Keratinocyte (primary cell): ENCODE measurements around the gene FAU. TPM values are rescaled to one million over a fixed set of nuclear protein-coding genes. Genes with fewer than 3 reads are reported as not detected.

Source experiments
- DNase-seq: peaks from one replicate; pipeline ENCODE4 v3.0.0-alpha.2; 2011; ENCODE audit warnings: low read depth, missing footprints, low spot score
- FAIRE-seq: peaks from 2 replicates; lab custom pipeline; 2011; peaks lifted over from hg19 to GRCh38; lab: Jason Lieb, UNC
- H2AFZ ChIP-seq: 2 replicates; pipeline ENCODE4 v1.6.0; 2012; ENCODE audit warnings: low read length, control low read depth, inconsistent platforms; ENCODE audit not compliant: control insufficient read depth
- H3K27ac ChIP-seq: 2 replicates; pipeline ENCODE4 v1.5.1; 2011; ENCODE audit warnings: low read length; ENCODE audit not compliant: control insufficient read depth, insufficient read depth
- H3K27me3 ChIP-seq: 3 replicates; pipeline ENCODE4 v1.6.0; 2011; ENCODE audit warnings: low read length; ENCODE audit not compliant: control insufficient read depth, insufficient read depth; ENCODE audit errors: extremely low read depth
- H3K36me3 ChIP-seq, 2 experiments: 2 replicates in 1 of 2; 3 replicates in 1 of 2; pipeline ENCODE4 v1.5.1; 2011; ENCODE audit warnings: low read length in 2 of 2, mild to moderate bottlenecking in 1 of 2; ENCODE audit not compliant: control insufficient read depth in 2 of 2, insufficient read depth in 2 of 2; ENCODE audit errors: extremely low read depth in 1 of 2
- H3K4me1 ChIP-seq: 3 replicates; pipeline ENCODE4 v1.5.1; 2011; ENCODE audit warnings: low read length; ENCODE audit not compliant: control insufficient read depth, insufficient read depth; ENCODE audit errors: extremely low read depth
- H3K4me2 ChIP-seq: 3 replicates; pipeline ENCODE4 v1.6.0; 2011; ENCODE audit warnings: low read depth, low read length; ENCODE audit not compliant: control insufficient read depth, insufficient read depth; ENCODE audit errors: extremely low read depth
- H3K4me3 ChIP-seq, 3 experiments: fragments of 200-600 bp in 1 of 3; sonication (generic) in 1 of 3; 2 replicates in 2 of 3; 3 replicates in 1 of 3; pipeline ENCODE4 v1.5.1; 2011 to 2016; ENCODE audit warnings: low read length in 3 of 3, mild to moderate bottlenecking in 3 of 3, control low read depth in 2 of 3, inconsistent platforms in 1 of 3, low read depth in 1 of 3, mixed read lengths in 1 of 3, mixed run types in 1 of 3, moderate library complexity in 1 of 3; ENCODE audit not compliant: control insufficient read depth in 2 of 3, insufficient read depth in 2 of 3; ENCODE audit errors: extremely low read depth in 1 of 3
- H3K79me2 ChIP-seq: 2 replicates; pipeline ENCODE4 v1.6.0; 2012; ENCODE audit warnings: low read length; ENCODE audit not compliant: control insufficient read depth, insufficient read depth
- H3K9ac ChIP-seq: 3 replicates; pipeline ENCODE4 v1.6.0; 2011; ENCODE audit warnings: low read length; ENCODE audit not compliant: control insufficient read depth, insufficient read depth; ENCODE audit errors: extremely low read depth
- H3K9me1 ChIP-seq: 3 replicates; pipeline ENCODE4 v1.6.0; 2011; ENCODE audit warnings: low read length; ENCODE audit not compliant: control insufficient read depth, insufficient read depth; ENCODE audit errors: extremely low read depth
- H3K9me3 ChIP-seq: 2 replicates; pipeline ENCODE4 v1.5.1; 2012; ENCODE audit warnings: low read depth, low read length; ENCODE audit not compliant: control insufficient read depth
- H4K20me1 ChIP-seq: 3 replicates; pipeline ENCODE4 v1.6.0; 2011; ENCODE audit warnings: low read length; ENCODE audit not compliant: control insufficient read depth, insufficient read depth; ENCODE audit errors: extremely low read depth
- EZH2 ChIP-seq: IDR thresholded peaks from one replicate; pipeline ENCODE4 v1.6.1; 2012; ENCODE audit warnings: inconsistent platforms, mild to moderate bottlenecking, low read length, moderate library complexity
- dilution Hi-C: fragments of 300-500 bp; cut with MboI; formaldehyde crosslinking; loops from one replicate; pipeline ENCODE4 v1.7.0; 2020; ENCODE audit warnings: low sequenced_read_pairs; ENCODE audit not compliant: extremely low pct_ligation_motif_present
- polyA plus RNA-seq, 5 experiments: library from polyadenylated mRNA; depleted of rRNA in 3 of 5; stranded (reverse) in 3 of 5; stranded (forward) in 1 of 5; unstranded in 1 of 5; fragments of >200 nt; gene quantifications; 1 replicate in 1 of 5; 2 replicates in 3 of 5; 3 replicates in 1 of 5; pipeline versions ENCODE4 v1.2.1 to v1.2.3, GENCODE V29; 2011 to 2012; ENCODE audit warnings: missing spikeins in 2 of 5, low read depth in 1 of 5, low replicate concordance in 1 of 5
- TF ChIP-seq, protein P1 (sequence below), 3 experiments: IDR thresholded peaks in 1 of 3; conservative IDR thresholded peaks in 1 of 3; optimal IDR thresholded peaks in 1 of 3; 2 replicates in 2 of 3; 3 replicates in 1 of 3; pipeline versions ENCODE3 to v1.5.1; 2011; ENCODE audit warnings: low read length in 3 of 3, mild to moderate bottlenecking in 3 of 3, moderate library complexity in 2 of 3, control low read depth in 1 of 3, inconsistent platforms in 1 of 3; ENCODE audit not compliant: insufficient read depth in 2 of 3; ENCODE audit errors: extremely low read depth in 1 of 3

The FAU gene
- polyA plus RNA-seq, 1 donor (not counting 4 experiments of a cell fraction or from before 2014, with no cell fraction given): 452 TPM

DNA sequence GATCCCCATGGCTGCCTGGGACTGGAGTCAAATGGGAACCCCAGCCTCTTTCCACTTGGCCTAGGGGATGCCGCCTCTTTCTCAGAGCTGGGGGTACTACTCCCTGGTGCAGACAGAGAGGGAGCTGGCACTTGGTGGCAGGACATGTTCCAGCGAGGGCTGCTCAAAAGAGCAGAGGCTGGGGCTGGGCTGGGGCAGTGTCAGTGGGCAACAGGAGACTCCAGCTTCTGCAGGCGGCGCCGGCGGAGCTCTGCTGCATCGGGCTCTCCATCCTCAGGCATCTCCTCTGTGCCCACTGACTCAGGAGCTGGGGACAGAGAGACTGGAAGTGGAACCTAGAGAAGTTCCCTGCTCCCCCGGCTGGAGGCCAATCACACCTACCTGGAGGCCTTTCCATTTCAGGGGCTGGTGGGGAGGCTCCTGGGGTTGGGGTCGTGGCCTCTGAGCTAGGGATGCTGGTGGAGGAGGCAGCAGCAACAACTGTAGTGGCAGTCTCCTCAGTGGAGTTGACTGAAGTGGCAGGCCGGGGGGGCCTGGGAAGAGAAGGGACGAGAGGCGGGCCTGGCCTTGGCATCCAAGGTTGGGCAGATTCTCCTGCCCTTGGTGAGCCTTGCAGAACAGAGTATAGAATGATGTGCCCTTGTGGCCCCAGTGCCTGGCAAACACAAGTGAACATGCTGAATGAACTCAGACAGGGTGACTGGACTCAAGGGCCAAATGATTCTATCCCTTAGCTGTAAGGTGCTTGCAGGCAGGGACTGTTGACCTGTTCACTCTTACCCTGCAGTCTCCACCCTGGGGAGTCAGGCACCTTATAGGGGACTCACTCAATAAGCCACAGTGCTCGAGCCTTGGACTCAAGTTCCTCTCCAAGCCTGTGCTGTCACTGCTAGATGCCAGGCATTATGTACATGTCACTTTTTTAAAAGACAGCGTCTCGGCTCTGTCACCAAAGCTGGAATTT is 6.5 kb upstream of the FAU start:
- Histone ChIP-seq H2AFZ (no peak overlapping the region), H3K9ac (no peak overlapping the region), H3K4me1 (peaks cover 11% of the 10 kb centered on the region), H3K4me2 (no peak overlapping the region), H3K27ac (no peak overlapping the region), H4K20me1 (peaks cover 8% of the 10 kb centered on the region), H3K9me1 (no peaks in the 10 kb centered on the region), H3K79me2 (peaks cover 37% of the 10 kb centered on the region), H3K27me3 (no peaks in the 10 kb centered on the region), H3K4me3 (no peak overlapping the region), H3K36me3 (peaks cover 47 to 52% of the 10 kb centered on the region in 2 experiments), H3K9me3 (no peaks in the 10 kb centered on the region)
- dilution Hi-C loops: no loop called here
- DNase-seq (no peak), FAIRE-seq (no peak)
- TF ChIP-seq EZH2: no peak
- TF ChIP-seq, protein P1, sequence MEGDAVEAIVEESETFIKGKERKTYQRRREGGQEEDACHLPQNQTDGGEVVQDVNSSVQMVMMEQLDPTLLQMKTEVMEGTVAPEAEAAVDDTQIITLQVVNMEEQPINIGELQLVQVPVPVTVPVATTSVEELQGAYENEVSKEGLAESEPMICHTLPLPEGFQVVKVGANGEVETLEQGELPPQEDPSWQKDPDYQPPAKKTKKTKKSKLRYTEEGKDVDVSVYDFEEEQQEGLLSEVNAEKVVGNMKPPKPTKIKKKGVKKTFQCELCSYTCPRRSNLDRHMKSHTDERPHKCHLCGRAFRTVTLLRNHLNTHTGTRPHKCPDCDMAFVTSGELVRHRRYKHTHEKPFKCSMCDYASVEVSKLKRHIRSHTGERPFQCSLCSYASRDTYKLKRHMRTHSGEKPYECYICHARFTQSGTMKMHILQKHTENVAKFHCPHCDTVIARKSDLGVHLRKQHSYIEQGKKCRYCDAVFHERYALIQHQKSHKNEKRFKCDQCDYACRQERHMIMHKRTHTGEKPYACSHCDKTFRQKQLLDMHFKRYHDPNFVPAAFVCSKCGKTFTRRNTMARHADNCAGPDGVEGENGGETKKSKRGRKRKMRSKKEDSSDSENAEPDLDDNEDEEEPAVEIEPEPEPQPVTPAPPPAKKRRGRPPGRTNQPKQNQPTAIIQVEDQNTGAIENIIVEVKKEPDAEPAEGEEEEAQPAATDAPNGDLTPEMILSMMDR (optimal IDR thresholded peaks at IDR 0.05 in 1 of 3, IDR thresholded peaks at IDR 0.05 in 1 of 3, conservative IDR thresholded peaks at IDR 0.05 in 1 of 3; ENCODE audit: extremely low read depth in 1 of 3, insufficient read depth in 2 of 3, low read length in 3 of 3): no peak

DNA sequence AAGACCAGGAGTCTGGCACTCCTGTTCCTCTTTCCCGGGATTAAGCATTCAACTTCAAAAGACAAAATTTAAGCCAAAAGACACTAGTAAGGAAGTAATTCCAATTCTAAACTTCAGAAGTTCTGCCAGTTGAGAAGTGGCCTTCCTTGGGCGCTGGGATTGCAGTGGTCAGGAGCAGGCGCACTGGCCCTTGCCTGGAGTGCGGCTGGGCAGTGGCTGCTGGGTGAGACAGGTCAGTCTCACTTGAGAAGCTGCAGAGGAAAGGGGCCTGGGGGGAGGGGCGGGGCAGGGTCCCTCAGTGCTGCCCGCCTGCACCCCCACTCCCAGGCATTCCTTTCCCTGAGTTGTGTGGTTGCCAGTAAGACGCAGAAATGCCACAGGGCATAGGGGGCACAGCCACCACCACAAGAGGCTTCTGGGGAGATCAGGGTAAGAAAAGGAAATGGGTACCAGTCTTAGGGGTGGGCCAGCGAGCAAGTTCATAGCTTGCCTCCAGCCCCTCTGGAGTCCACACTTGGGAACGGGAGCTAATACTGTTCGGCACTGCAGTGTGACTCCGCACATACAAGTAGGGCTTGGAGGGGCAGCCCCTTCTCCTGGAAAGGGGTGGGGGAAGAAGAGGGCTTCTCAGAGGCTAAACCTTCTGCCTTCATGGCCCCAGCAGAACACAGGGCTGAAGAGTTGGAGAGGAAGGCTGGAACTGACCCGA is 5.7 kb upstream of the FAU start:
- no peaks in the 10 kb centered on the region for H3K9me3 ChIP-seq
- H3K9ac ChIP-seq: no peak overlapping the region
- H3K4me3 ChIP-seq: no peak overlapping the region
- dilution Hi-C loops: no loop called here
- no peak overlapping the region for H3K27ac ChIP-seq
- H3K36me3 ChIP-seq: peaks cover 46 to 47% of the 10 kb centered on the region in 2 experiments
- H3K27me3 ChIP-seq: no peaks in the 10 kb centered on the region
- H2AFZ ChIP-seq: no peak overlapping the region
- peaks cover 2% of the 10 kb centered on the region for H4K20me1 ChIP-seq
- no peak for TF ChIP-seq EZH2
- TF ChIP-seq, protein P1 (optimal IDR thresholded peaks at IDR 0.05 in 1 of 3, IDR thresholded peaks at IDR 0.05 in 1 of 3, conservative IDR thresholded peaks at IDR 0.05 in 1 of 3; ENCODE audit: extremely low read depth in 1 of 3, insufficient read depth in 2 of 3, low read length in 3 of 3): no peak
- H3K4me2 ChIP-seq: no peak overlapping the region
- FAIRE-seq: no peak
- DNase-seq: no peak
- peaks cover 34% of the 10 kb centered on the region for H3K79me2 ChIP-seq
- H3K4me1 ChIP-seq: peaks cover 7% of the 10 kb centered on the region
- no peaks in the 10 kb centered on the region for H3K9me1 ChIP-seq
